ENCODE measurements around the gene ERVH48-1.
"Not testable (repeated sequence)": the region's sequence is repeated elsewhere in the genome, so short reads cannot be mapped to it uniquely, and the experiment has no call there.

ERVH48-1 gene

DNA sequence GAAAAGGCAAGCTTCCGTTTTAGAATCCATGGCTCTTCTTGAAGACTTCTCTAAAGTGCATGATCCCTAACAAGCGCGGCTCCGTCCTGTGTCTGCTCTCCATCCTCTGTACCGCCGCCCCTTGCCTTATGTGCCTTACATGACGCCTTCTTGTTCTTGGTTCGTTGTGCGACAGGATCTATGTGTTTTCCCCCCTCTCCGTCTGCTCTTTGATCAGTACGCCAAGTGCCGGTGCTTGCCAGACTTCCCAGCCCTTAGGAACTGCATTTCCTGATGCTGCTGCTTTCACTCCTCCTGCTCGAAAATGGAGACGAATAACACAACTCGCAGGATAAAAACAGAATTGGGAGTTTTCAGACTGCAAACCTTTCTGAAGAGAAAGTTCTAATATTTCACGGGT is 19.2 kb downstream of the ERVH48-1 start:
- DNase-seq (ENCODE audit: low spot score) = no peak

DNA sequence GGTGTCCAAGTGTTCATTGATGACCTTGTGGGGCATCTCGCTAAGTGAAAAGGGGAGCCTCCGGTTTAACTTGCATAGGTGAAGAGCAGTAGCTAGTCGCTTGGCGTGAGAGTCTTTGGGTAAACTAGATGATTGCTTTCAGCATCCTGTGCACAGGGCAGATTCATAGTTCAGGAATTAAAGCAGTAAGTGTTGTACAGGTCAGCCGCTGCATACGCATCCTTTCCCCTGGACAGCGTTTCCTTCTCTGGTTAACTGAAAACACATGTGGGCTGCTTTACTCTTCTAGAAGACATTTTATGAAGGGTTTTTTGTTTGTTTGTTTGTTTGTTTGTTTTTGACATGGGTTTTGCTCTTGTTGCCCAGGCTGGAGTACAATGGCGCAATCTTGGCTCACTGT is 20.2 kb downstream of the ERVH48-1 start:
- no peak for DNase-seq (ENCODE audit: low spot score)

DNA sequence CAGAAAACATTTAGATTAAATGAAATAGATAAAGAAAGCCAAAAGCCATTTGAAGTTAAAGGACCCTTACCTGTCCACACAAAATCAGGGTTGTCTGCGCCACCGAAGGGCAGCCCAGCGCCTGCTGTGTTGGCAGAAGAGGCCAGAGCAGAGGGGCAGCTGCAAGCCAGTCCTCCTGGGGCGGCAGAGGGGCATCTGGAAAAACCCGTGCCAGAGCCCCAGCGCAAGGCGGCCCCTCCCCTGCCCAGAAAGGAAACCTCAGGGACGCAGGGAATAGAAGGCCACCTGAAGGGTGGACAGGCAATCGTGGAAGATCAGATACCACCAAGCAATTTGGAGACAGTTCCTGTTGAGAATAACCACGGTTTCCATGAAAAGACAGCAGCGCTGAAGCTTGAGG is 21.6 kb downstream of the ERVH48-1 start:
- no peak for DNase-seq (ENCODE audit: low spot score)

DNA sequence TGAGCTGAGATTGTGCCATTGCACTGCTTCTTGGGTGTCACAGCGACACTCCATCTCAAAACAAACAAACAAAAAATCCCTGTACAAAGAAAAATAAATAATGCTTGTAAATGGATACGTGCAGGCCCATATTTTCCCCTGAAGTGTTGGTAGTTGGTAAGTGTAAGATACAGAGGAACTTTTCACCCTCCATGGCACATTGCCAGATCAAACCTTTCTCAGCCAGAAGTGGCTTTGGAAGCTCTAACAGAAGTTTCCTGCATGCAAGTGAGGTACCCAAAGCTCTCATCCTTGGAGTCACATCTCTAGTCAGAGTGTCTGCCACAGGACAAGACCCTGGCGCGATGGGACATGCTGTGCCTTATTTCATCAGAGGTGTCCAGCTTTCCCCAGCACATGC is 25.0 kb downstream of the ERVH48-1 start:
- no peak for DNase-seq (ENCODE audit: low spot score)

GRCh38 chr21:42892931-42893755 is 32.3 kb downstream of the ERVH48-1 start, which contains the start of gene NDUFV3:
Gene NDUFV3, plus strand, starts transcription at chr21:42893309. Its CDS starts 25 bp downstream, at chr21:42893334.
- DNase-seq (ENCODE audit: low spot score) = peak; percentile 87

DNA sequence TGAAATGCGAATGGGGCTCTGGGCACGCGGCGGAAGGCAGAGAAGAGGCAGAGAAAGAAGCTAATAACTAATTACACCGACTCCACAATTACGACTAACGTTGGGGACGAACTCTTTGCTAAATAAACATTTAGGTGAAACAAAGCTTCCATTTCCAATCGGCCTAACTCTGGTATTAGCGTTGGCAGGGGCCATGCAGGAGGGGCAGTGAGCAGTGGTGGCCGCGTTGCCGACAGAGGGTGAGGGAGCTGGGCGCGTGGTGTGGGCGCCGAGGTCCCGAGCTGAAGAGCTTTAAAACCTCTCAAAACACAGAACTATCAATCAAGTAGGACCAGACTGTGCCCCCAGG is 32.9 kb downstream of the ERVH48-1 start:
- no peak for DNase-seq (ENCODE audit: low spot score)

DNA sequence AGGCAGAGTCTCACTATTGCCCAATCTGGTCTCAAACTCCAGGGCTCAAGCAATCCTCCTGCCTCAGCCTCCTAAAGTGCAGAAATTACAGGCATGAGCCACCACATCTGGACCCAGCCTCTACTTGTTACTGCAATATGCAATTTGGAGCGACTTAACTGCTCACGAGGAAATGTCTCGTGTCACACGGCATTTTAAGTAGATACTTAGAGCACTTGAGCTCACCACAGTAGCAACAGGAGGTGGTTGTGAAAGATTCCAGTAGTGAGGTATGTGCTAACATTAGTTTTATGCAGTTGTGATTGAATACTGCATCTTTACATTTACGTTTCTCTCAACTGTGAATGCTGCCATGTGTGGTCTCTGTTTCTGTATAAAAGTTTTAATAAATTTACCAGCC is 38.1 kb downstream of the ERVH48-1 start:
- DNase-seq (ENCODE audit: low spot score) = no peak

GRCh38 chr21:42883921-42884320 is 41.5 kb downstream of the ERVH48-1 start:
- no peak for DNase-seq (ENCODE audit: low spot score)

GRCh38 chr21:42880352-42880751 is 45.1 kb downstream of the ERVH48-1 start:
- DNase-seq (ENCODE audit: low spot score) = no peak

DNA sequence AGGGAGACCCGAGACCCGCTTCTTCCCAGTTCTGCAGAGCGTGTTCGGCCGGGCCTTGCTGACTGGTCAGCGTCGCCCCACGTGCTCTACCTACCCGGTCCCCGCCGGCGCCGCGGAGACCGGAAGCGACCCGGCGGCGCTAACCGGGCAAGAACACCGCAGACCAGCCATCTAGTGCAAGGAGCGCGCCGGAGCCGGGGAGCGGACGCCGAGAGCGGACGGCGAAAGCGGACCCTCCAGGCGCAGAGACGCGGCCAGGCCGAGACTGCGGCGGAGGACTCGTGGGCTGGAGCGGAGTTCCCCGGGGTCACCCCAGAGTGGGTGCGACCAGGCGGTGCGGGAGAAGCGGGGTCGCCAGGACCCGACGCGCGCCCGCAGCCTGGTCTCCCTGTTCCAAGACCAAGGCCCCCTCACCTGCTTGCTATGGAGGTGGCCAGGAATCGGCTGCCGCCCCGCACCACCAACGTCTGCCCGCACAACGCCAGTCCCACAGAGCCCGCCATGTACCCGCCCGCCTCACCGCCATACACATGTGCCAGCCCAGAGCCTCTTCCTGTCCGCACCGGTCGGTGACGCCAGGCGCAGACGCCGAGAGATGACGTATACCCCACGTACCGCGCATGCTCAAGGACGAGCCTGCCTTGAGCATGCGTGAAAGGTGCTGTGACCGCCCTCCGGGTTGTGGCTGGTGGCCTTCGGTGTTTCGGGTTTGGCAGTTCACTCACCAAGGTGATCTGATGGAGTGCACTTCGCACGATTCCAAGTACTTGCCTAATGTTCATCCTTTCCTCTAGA is 46.2 kb downstream of the ERVH48-1 start, which contains the start of gene WDR4:
TSS of gene WDR4 (minus strand) at position 547 of the 795 bp plus-strand sequence. CDS start at position 503, 44 bp downstream.
- DNase-seq (ENCODE audit: low spot score) = peak; percentile 93

DNA sequence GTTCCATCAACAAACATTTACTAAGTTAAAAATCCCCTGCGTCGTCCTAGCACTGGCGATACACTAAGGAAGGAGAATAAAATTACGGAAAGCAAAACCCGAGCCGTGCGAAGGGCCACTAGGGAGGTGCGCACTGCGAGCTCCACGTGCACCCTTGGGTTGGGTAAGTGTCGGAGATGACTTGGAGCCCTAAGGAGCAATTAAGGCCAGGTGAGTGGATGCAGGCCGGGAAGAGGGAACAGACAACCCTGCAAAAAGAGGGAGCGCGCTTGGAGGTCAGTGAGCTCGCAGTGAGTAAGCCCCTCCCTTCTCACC is 46.8 kb downstream of the ERVH48-1 start:
- DNase-seq (ENCODE audit: low spot score) = no peak

DNA sequence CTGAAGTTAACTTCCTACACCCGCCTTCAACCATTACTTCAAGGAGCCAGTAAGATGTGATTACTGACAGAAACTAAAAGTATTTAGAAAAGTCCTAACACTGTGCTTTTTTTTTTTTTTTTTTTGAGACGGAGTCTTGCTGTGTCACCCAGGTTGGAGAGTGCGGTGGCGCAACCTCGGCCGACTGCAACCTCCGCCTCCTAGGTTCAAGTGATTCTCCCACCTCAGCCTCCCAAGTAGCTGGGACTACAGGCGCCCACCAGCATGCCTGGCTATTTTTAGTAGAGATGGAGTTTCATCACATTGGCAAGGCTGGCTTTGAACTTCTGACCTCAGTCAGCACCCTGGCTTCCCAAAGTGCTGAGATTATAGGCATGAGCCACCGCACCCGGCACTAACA is 49.6 kb downstream of the ERVH48-1 start:
- DNase-seq (ENCODE audit: low spot score) = not testable (repeated sequence)

DNA sequence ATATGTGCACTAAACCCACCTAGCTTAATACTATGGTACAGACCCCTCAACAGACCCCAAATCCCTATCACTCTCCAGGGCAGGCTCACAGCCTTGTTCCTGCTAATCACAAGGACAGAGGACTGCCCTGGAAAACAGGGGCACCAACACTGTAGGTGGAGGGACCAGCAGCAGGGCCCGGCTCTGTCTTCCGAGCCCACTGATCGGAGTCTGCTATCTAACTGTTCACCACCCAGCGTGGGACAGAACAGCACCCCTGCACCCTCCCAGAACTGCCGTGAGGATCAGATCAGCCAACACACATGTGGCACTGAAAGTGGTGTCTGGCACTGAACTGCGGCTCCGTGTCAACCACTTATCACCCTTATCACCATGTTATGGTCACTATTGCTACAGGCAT is 52.3 kb downstream of the ERVH48-1 start:
- no peak for DNase-seq (ENCODE audit: low spot score)

- DNase-seq (ENCODE audit: low spot score) = no peak
Measured at GRCh38 chr21:42868196-42868595, 57.2 kb downstream of the ERVH48-1 start.
